Measurements from ENCODE around the gene SLIT2. TPM values are rescaled to one million over a fixed set of nuclear protein-coding genes. Genes with fewer than 3 reads are reported as not detected.

The SLIT2 gene, protein sequence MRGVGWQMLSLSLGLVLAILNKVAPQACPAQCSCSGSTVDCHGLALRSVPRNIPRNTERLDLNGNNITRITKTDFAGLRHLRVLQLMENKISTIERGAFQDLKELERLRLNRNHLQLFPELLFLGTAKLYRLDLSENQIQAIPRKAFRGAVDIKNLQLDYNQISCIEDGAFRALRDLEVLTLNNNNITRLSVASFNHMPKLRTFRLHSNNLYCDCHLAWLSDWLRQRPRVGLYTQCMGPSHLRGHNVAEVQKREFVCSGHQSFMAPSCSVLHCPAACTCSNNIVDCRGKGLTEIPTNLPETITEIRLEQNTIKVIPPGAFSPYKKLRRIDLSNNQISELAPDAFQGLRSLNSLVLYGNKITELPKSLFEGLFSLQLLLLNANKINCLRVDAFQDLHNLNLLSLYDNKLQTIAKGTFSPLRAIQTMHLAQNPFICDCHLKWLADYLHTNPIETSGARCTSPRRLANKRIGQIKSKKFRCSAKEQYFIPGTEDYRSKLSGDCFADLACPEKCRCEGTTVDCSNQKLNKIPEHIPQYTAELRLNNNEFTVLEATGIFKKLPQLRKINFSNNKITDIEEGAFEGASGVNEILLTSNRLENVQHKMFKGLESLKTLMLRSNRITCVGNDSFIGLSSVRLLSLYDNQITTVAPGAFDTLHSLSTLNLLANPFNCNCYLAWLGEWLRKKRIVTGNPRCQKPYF (N-terminal part only)
- polyA plus RNA-seq (2013, experiment 1 of 2) = 0.73 TPM
- 0.82 TPM for polyA plus RNA-seq (2013, experiment 2 of 2)

DNA sequence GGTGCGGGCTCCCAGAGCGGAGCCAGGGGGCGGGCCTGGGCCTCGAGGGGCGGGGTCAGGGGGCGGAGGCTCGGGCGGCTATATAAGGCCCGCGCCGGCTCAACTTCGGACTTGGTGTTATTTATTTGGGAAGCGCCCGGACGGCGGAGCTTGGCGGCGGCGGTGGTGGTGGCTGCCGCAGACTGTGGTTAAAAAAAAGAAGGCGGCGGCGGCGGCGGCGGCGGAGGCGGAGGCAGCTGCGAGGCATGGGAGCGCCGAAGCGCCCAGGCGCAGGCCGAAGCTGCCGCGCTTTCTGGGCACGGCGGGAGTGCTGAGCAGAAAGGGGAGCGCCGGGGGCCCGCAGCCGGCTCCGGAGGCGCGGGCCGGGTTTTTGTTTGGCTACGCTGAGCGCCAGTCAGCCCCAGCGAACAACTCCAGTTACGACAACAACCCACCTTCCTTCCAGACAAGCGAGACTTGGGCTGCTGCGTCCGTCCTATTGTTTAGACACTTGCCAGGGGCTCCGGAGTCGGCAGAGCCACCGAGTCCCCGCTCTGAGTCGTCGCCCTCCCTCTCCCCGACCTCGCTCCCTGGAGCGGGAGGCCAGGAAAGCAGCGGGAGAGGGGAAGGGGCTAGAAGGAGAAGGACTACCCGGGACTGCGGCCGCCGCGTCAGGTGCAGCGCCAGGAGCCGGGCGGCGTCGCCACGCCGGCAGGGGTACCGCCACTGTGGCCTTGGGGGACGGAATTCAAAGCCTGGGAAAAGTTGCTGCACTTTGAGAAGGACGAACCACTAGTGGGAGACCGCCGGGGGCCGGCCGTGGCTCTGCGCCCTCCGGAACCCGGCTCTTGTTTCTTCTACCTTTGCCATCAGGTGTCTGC is at the start of gene SLIT2:
Gene SLIT2 (plus strand): TSS at position 110 of the 860 bp plus-strand sequence. CDS start 1,911 bp downstream, outside the sequence.
- peaks cover 0 to 39% (median 26%) of the 10 kb centered on the region in 3 experiments for H3K27me3 ChIP-seq (ENCODE audit: control insufficient read depth in 3 of 3, insufficient read depth in 3 of 3, low read depth in 1 of 3, low read length in 3 of 3)
- H2BK120ac ChIP-seq (ENCODE audit: low read depth, low read length) = no peak within 1 kb of the TSS
- no peak within 1 kb of the TSS for H4K8ac ChIP-seq (ENCODE audit: low read depth, low read length)
- H3K23ac ChIP-seq (ENCODE audit: low read depth, low read length, poor library complexity) = peak within 1 kb of the TSS; percentile 68
- H3K4me2 ChIP-seq (ENCODE audit: insufficient read depth, low read length, poor library complexity, severe bottlenecking) = peak within 1 kb of the TSS; percentile 99
- H3K4ac ChIP-seq (ENCODE audit: low read length) = no peak within 1 kb of the TSS
- H3K36me3 ChIP-seq (replicated peaks in 1 of 2; ENCODE audit: control insufficient read depth in 2 of 2, insufficient read depth in 2 of 2, low read length in 2 of 2) = peaks cover 0 to 6% of the 10 kb centered on the region in 2 donors
- H3K14ac ChIP-seq (ENCODE audit: low read length) = no peak within 1 kb of the TSS
- H2BK15ac ChIP-seq (ENCODE audit: low read length) = no peak within 1 kb of the TSS
- H2AFZ ChIP-seq (ENCODE audit: low read length) = peak within 1 kb of the TSS; percentile 98
- H3K9me3 ChIP-seq (replicated peaks in 1 of 2; ENCODE audit: control insufficient read depth in 2 of 2, insufficient read depth in 1 of 2, low read depth in 1 of 2, low read length in 2 of 2) = no peaks in the 10 kb centered on the region
- H3K9ac ChIP-seq (ENCODE audit: low read depth, low read length, poor library complexity) = peak within 1 kb of the TSS; percentile 80
- no peak within 1 kb of the TSS for H2BK5ac ChIP-seq (ENCODE audit: low read length)
- H2BK12ac ChIP-seq (ENCODE audit: low read length) = no peak within 1 kb of the TSS
- no CpG with 5 or more reads among the region's 85 CpGs for WGBS, 2 donors (ENCODE audit: extremely low coverage in 2 of 2, insufficient read length in 2 of 2, insufficient replicate concordance in 1 of 2)
- no peak within 1 kb of the TSS for H2AK5ac ChIP-seq (ENCODE audit: low read depth, low read length)
- H4K91ac ChIP-seq (ENCODE audit: low read depth, low read length, poor library complexity) = no peak within 1 kb of the TSS
- DNase-seq (ENCODE audit: low spot score) = peak; percentile 88
- H3K27ac ChIP-seq (replicated peaks; ENCODE audit: low read length) = no peak within 1 kb of the TSS
- H3K4me1 ChIP-seq (ENCODE audit: control insufficient read depth in 2 of 2, insufficient read depth in 1 of 2, low read depth in 1 of 2, low read length in 2 of 2) = peaks cover 7 to 23% of the 10 kb centered on the region in 2 donors
- peak within 1 kb of the TSS; percentile 75 to 84 for H3K4me3 ChIP-seq (ENCODE audit: low read length in 2 of 2)
- H3K18ac ChIP-seq (ENCODE audit: low read length) = peak within 1 kb of the TSS; percentile 90
- no peaks in the 10 kb centered on the region for H3K79me1 ChIP-seq (ENCODE audit: low read depth, low read length)

DNA sequence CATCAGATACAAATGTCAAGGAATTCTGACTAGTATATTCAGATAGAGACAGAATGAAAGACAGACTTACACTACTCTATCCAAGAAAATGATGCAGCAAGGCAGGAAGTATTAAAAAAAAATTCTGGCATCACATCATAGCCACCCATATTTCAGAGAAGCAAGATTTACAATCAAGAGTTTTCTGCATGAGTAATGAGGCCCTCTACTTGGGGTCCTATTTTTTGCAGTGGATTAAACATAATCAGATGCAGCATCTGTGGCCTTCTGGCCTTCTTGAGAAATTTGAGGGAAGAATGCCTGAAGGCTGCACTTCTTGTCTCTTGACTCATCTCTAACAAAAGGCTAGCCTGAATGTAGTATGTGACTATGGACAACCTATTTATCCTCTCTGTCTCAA is 48.2 kb upstream of the SLIT2 start:
- no peak for DNase-seq (ENCODE audit: low spot score)
- H3K79me1 ChIP-seq (ENCODE audit: low read depth, low read length) = no peaks in the 10 kb centered on the region
- no peak overlapping the region for H2BK120ac ChIP-seq (ENCODE audit: low read depth, low read length)
- no peak overlapping the region for H4K91ac ChIP-seq (ENCODE audit: low read depth, low read length, poor library complexity)
- H2AK5ac ChIP-seq (ENCODE audit: low read depth, low read length) = no peak overlapping the region
- no peak overlapping the region for H2BK12ac ChIP-seq (ENCODE audit: low read length)
- H2BK5ac ChIP-seq (ENCODE audit: low read length) = no peak overlapping the region
- no peaks in the 10 kb centered on the region for H3K36me3 ChIP-seq (replicated peaks in 1 of 2; ENCODE audit: control insufficient read depth in 2 of 2, insufficient read depth in 2 of 2, low read length in 2 of 2)
- no peak overlapping the region for H3K4me2 ChIP-seq (ENCODE audit: insufficient read depth, low read length, poor library complexity, severe bottlenecking)
- H4K8ac ChIP-seq (ENCODE audit: low read depth, low read length) = no peak overlapping the region
- H3K4ac ChIP-seq (ENCODE audit: low read length) = no peak overlapping the region
- no peak overlapping the region for H3K14ac ChIP-seq (ENCODE audit: low read length)
- no peak overlapping the region for H3K4me3 ChIP-seq (ENCODE audit: low read length in 2 of 2)
- H2BK15ac ChIP-seq (ENCODE audit: low read length) = no peak overlapping the region
- no peaks in the 10 kb centered on the region for H3K9me3 ChIP-seq (replicated peaks in 1 of 2; ENCODE audit: control insufficient read depth in 2 of 2, insufficient read depth in 1 of 2, low read depth in 1 of 2, low read length in 2 of 2)
- no peak overlapping the region for H3K23ac ChIP-seq (ENCODE audit: low read depth, low read length, poor library complexity)
- H3K4me1 ChIP-seq (ENCODE audit: control insufficient read depth in 2 of 2, insufficient read depth in 1 of 2, low read depth in 1 of 2, low read length in 2 of 2) = peaks cover 0 to 8% of the 10 kb centered on the region in 2 donors
- H3K27ac ChIP-seq (replicated peaks; ENCODE audit: low read length) = no peak overlapping the region
- no peak overlapping the region for H3K9ac ChIP-seq (ENCODE audit: low read depth, low read length, poor library complexity)
- H2AFZ ChIP-seq (ENCODE audit: low read length) = peak overlapping the region; percentile 5
- H3K27me3 ChIP-seq (ENCODE audit: control insufficient read depth in 3 of 3, insufficient read depth in 3 of 3, low read depth in 1 of 3, low read length in 3 of 3) = no peaks in the 10 kb centered on the region
- no peak overlapping the region for H3K18ac ChIP-seq (ENCODE audit: low read length)

DNA sequence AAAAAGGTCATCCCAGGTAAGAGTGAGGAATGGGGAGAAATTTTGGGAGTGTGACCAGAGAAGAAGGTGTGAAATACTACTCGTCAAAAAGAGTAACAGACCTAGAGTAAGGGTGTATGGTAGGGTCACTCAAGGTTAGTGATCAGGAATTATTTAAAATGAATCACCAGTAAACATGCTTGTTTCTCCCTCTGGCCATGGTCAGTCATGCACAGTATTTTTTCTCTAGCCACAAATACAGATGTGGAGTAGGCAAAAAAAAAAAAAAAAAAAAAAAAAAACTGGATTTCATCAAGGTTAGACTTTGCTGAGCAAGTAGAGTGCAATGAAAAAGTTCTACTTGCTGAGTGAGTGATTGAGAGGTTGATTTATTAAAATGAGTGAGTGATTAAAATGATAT is 34.2 kb upstream of the SLIT2 start:
- H2BK5ac ChIP-seq (ENCODE audit: low read length) = no peak overlapping the region
- H3K4me2 ChIP-seq (ENCODE audit: insufficient read depth, low read length, poor library complexity, severe bottlenecking) = no peak overlapping the region
- WGBS, 2 donors (ENCODE audit: extremely low coverage in 2 of 2, insufficient read length in 2 of 2, insufficient replicate concordance in 1 of 2) = no CpG with 5 or more reads among the region's 1 CpG
- no peaks in the 10 kb centered on the region for H3K36me3 ChIP-seq (replicated peaks in 1 of 2; ENCODE audit: control insufficient read depth in 2 of 2, insufficient read depth in 2 of 2, low read length in 2 of 2)
- no peak overlapping the region for H3K4me3 ChIP-seq (ENCODE audit: low read length in 2 of 2)
- no peaks in the 10 kb centered on the region for H3K4me1 ChIP-seq (ENCODE audit: control insufficient read depth in 2 of 2, insufficient read depth in 1 of 2, low read depth in 1 of 2, low read length in 2 of 2)
- no peak overlapping the region for H2BK120ac ChIP-seq (ENCODE audit: low read depth, low read length)
- H2AFZ ChIP-seq (ENCODE audit: low read length) = no peak overlapping the region
- H3K18ac ChIP-seq (ENCODE audit: low read length) = no peak overlapping the region
- H3K9me3 ChIP-seq (replicated peaks in 1 of 2; ENCODE audit: control insufficient read depth in 2 of 2, insufficient read depth in 1 of 2, low read depth in 1 of 2, low read length in 2 of 2) = no peaks in the 10 kb centered on the region
- H4K91ac ChIP-seq (ENCODE audit: low read depth, low read length, poor library complexity) = no peak overlapping the region
- no peaks in the 10 kb centered on the region for H3K27me3 ChIP-seq (ENCODE audit: control insufficient read depth in 3 of 3, insufficient read depth in 3 of 3, low read depth in 1 of 3, low read length in 3 of 3)
- no peaks in the 10 kb centered on the region for H3K79me1 ChIP-seq (ENCODE audit: low read depth, low read length)
- H3K4ac ChIP-seq (ENCODE audit: low read length) = no peak overlapping the region
- no peak overlapping the region for H3K27ac ChIP-seq (replicated peaks; ENCODE audit: low read length)
- no peak overlapping the region for H4K8ac ChIP-seq (ENCODE audit: low read depth, low read length)
- no peak overlapping the region for H3K14ac ChIP-seq (ENCODE audit: low read length)
- H2BK15ac ChIP-seq (ENCODE audit: low read length) = no peak overlapping the region
- H3K23ac ChIP-seq (ENCODE audit: low read depth, low read length, poor library complexity) = no peak overlapping the region
- H2AK5ac ChIP-seq (ENCODE audit: low read depth, low read length) = no peak overlapping the region
- no peak overlapping the region for H2BK12ac ChIP-seq (ENCODE audit: low read length)
- no peak overlapping the region for H3K9ac ChIP-seq (ENCODE audit: low read depth, low read length, poor library complexity)
- no peak for DNase-seq (ENCODE audit: low spot score)

All from neuronal stem cell (in vitro differentiated cells).